ENCODE data around the gene MAPT. TPM values are rescaled to one million over a fixed set of nuclear protein-coding genes. Genes with fewer than 3 reads are reported as not detected.
"Not testable (repeated sequence)": the region's sequence is repeated elsewhere in the genome, so short reads cannot be mapped to it uniquely, and the experiment has no call there.

Gene MAPT
- total RNA-seq, 2 experiments from 2014 or later = 0.34 to 0.46 TPM

- POLR2A ChIA-PET = no interaction called here
Observed at GRCh38 chr17:45918241-45918745, 23.9 kb downstream of the MAPT start.

GRCh38 chr17:45919136-45919535 is 24.8 kb downstream of the MAPT start:
- POLR2A ChIA-PET = no interaction called here
- CTCF ChIA-PET = interaction anchor here (0.6 to 1.3 kb wide), 2 partner anchors 26 to 46 kb away, joined by 3 read pairs; no protein-coding TSS in a partner anchor

More at GRCh38 chr17:45918241-45918745, 23.9 kb downstream of the MAPT start:
- CTCF ChIA-PET = interaction anchor here (0.6 to 1.3 kb wide), 2 partner anchors 25 to 45 kb away, joined by 3 read pairs; no protein-coding TSS in a partner anchor

GRCh38 chr17:45920083-45920482 is 25.7 kb downstream of the MAPT start:
- POLR2A ChIA-PET = no interaction called here

DNA sequence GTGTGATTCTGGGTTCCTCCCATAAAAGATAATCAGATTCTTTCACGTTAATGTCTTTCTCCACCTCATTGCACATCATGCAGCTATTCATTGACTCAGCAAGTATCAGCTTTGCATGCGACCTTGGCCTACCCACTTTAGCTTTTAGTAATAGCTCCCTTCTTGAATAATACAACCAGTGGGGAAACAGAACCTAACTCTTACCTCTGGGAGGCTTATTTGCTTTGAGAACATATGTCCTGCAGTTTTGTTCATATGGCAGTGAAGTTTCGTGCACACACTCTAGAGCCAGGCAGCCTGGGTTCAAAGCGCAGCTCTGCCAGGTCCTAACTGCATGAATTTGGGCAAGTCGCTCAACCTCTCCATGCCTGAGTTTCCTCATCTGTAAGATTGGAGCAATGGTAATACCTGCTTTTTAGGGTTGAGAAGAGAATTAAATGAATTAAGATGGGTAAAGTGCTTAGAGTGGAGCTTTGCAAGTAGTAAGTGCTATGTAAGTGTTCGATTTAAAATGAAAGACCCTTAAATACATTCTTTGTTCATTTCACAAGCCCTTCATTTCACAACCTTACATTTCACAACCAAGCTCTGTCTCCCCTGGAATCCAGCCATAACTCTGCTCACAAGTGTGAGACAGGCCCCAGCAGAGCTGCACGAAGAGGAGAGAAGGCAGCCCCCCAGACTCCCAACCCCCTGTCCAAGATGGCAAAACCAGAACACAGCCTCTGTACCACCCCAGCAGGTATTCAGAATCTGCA is 29.3 kb downstream of the MAPT start:
- ChIA-PET POLR2A (no interaction called here), CTCF (interaction anchor here (1.2 kb wide), 1 partner anchor 29 kb away, joined by 3 read pairs; the partner anchor contains the start of gene MAPT)

More at GRCh38 chr17:45920083-45920482, 25.7 kb downstream of the MAPT start:
- CTCF ChIA-PET = no interaction called here

DNA sequence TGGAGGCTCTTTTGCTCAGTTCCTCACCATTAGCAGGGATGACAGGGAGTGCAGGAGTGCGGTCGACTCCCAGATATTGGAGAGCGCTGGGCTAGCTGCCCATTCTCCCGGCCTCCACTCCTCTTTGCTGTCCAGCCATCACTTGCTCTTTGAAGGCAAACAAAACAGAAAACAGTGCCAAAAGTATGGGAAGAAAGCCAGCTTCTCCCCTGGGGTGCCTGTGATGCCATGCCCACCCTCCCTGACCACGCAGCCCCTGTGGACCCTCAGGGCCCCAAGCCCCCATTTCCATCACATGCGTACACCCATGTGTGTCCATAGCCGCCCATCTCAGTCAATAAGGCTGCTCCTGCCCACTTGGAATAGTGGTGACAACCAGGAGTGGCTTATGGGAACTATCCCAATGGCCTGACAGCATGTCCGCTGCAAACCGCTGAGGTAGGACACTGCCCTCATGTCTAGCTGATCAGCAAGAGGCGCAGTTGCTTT is 30.0 kb downstream of the MAPT start:
- CTCF ChIA-PET = no interaction called here
- POLR2A ChIA-PET = no interaction called here

GRCh38 chr17:45925311-45925710 is 31.0 kb downstream of the MAPT start:
- ChIA-PET POLR2A (no interaction called here), CTCF (no interaction called here)

GRCh38 chr17:45927247-45927646 is 32.9 kb downstream of the MAPT start:
- POLR2A ChIA-PET = no interaction called here
- CTCF ChIA-PET = interaction anchor here (0.7 kb wide), 2 partner anchors 20 to 807 kb away, joined by 5 to 8 read pairs; no protein-coding TSS in a partner anchor

GRCh38 chr17:45929344-45929743 is 35.0 kb downstream of the MAPT start:
- ChIA-PET CTCF (no interaction called here), POLR2A (no interaction called here)

- ChIA-PET CTCF (no interaction called here), POLR2A (interaction anchor here (0.6 kb wide), 1 partner anchor 263 kb away, joined by 3 read pairs; the partner anchor contains the start of gene KANSL1)
Observed at GRCh38 chr17:45930420-45930951, 36.1 kb downstream of the MAPT start.

- POLR2A ChIA-PET = no interaction called here
- CTCF ChIA-PET = no interaction called here
Observed at GRCh38 chr17:45931677-45932076, 37.3 kb downstream of the MAPT start.

GRCh38 chr17:45934044-45934979 is 40.0 kb downstream of the MAPT start:
- ChIA-PET POLR2A (no interaction called here), CTCF (interaction anchor here (0.6 kb wide), 1 partner anchor 14 kb away, joined by 3 read pairs; no protein-coding TSS in a partner anchor)

DNA sequence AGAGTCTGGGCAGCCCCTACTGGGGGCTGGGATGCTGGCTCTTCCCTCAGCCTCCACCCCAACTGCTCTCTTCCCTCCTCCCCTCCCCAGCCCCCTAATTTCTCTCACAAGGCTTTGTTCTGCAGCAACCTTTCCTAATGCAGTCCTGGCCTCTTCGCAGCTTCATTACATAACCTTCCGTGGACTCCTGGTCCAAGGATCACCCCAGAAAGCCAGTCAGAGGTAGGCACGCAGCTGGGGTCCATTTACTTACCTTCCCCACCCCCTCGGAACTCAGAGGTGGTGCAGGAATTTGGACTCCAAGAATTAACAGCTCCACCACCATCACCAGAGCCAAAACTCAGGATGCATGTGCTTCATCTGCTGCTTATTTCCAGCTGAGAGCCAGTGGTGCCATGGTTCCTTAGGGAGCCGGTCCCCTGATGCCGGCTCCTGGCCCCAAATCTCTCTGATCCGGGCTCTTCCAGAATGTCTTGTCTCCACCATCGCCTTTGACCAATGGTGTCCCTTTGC is 40.9 kb downstream of the MAPT start:
- CTCF ChIA-PET = interaction anchor here (1.0 kb wide), 1 partner anchor 14 kb away, joined by 5 read pairs; no protein-coding TSS in a partner anchor

DNA sequence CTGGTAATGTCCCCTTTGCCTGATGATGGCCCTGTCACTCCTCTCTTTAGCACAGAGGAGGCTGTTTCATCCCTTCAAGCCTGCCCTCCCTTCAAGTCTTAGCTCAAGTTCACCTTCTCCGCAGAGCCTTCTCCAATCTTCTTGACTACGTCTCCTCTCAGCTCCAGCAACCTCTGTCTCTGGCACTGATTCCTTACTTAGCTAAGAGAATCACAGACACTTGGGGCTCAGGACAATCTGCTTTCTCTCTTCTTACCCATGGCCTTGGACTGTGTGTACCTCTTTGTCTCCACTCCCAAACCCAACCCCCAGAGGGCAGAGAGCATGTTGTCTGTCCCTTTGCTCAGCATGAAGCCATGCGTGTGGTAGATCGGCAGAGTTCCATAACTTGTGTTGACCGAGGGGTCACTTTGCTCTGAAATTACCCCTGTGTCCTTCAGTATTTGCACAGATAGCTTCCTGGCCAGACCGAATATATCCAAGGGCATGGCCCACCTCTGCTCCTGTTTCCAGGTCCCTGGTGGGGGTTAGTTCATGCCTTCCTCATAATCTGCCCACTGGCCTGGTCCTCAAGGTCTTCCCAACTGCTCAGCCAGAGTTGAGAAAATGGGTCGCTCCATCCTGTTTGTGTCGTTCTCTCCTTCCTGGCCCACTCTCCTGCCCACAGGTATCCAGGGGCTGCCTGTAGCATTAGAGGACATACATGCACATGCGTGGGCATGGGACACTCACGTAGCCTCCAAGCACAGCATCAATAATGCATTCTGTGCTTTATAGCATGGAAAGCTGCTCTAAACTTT is 41.6 kb downstream of the MAPT start:
- ChIA-PET CTCF (interaction anchor here (1.0 kb wide), 1 partner anchor 14 kb away, joined by 5 read pairs; no protein-coding TSS in a partner anchor), POLR2A (interaction anchor here (0.5 kb wide), 1 partner anchor 11 kb away, joined by 3 read pairs; no protein-coding TSS in a partner anchor)

More for the DNA sequence above, 40.9 kb downstream of the MAPT start:
- POLR2A ChIA-PET = no interaction called here

DNA sequence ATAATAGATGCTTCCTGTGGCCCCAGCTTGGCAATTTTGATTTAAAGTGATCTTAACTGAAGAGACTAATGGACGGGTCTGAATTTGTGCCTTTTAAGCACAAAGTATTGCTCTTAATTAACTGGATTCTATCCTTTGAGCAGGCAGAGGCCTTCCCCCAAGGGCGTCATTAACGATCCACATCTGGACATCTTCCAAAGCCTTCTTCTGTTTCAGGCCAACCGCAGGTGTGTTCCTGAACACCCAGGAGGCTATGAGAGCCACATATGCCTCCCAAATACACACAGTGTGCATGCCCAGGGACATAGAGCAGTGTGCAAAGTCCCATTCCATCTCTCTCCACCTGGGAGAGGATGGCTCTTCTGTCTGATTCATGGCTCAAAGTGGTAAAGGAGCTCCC is 42.3 kb downstream of the MAPT start:
- POLR2A ChIA-PET = interaction anchor here (0.5 kb wide), 1 partner anchor 10 kb away, joined by 3 read pairs; no protein-coding TSS in a partner anchor
- CTCF ChIA-PET = no interaction called here

GRCh38 chr17:45937186-45937585 is 42.8 kb downstream of the MAPT start:
- CTCF ChIA-PET, POLR2A ChIA-PET: not testable (repeated sequence)

GRCh38 chr17:45939395-45939794 is 45.0 kb downstream of the MAPT start:
- ChIA-PET POLR2A (no interaction called here), CTCF (interaction anchor here (2.3 kb wide), 1 partner anchor 10 kb away, joined by 11 read pairs; no protein-coding TSS in a partner anchor)

DNA sequence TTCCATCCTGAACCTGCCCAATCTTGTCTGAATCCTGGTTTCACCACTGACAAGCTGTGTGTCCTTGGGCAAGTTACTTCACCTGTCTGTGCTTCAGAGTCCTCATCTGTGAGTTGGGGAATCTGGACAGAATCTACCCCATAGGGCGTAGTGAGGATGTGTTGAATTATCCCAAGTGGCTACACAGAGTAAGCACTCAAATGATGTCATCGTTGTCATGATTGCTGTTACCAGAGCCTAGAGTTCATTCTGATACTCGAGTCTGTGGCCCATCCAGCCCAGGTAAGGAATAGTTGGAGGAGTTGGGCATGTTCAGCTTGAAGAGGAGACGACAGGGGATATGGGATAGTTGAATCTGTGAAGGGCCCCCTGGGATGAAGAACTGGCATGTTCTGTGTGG is 45.9 kb downstream of the MAPT start:
- CTCF ChIA-PET = interaction anchor here (2.3 kb wide), 1 partner anchor 9 kb away, joined by 11 read pairs; no protein-coding TSS in a partner anchor
- POLR2A ChIA-PET = interaction anchor here (0.6 kb wide), 1 partner anchor 785 kb away, joined by 4 read pairs; no protein-coding TSS in a partner anchor

GRCh38 chr17:45940826-45941225 is 46.5 kb downstream of the MAPT start:
- ChIA-PET CTCF (interaction anchor here (2.3 kb wide), 1 partner anchor 8 kb away, joined by 11 read pairs; no protein-coding TSS in a partner anchor), POLR2A (no interaction called here)

Data from activated CD8-positive, alpha-beta memory T cell treated with anti-CD3 and anti-CD28 coated beads for 36 hours (primary cell).